Keratinocyte (primary cell): Measurements from ENCODE around the gene FGF2. TPM values are rescaled to one million over a fixed set of nuclear protein-coding genes. Genes with fewer than 3 reads are reported as not detected.

Experiments
- DNase-seq: peaks from one replicate; pipeline ENCODE4 v3.0.0-alpha.2; 2011; ENCODE audit warnings: low read depth, missing footprints, low spot score
- FAIRE-seq: peaks from 2 replicates; lab custom pipeline; 2011; peaks lifted over from hg19 to GRCh38; lab: Jason Lieb, UNC
- H2AFZ ChIP-seq: 2 replicates; pipeline ENCODE4 v1.6.0; 2012; ENCODE audit warnings: low read length, control low read depth, inconsistent platforms; ENCODE audit not compliant: control insufficient read depth
- H3K27ac ChIP-seq: 2 replicates; pipeline ENCODE4 v1.5.1; 2011; ENCODE audit warnings: low read length; ENCODE audit not compliant: control insufficient read depth, insufficient read depth
- H3K27me3 ChIP-seq: 3 replicates; pipeline ENCODE4 v1.6.0; 2011; ENCODE audit warnings: low read length; ENCODE audit not compliant: control insufficient read depth, insufficient read depth; ENCODE audit errors: extremely low read depth
- H3K36me3 ChIP-seq, 2 experiments: 2 replicates in 1 of 2; 3 replicates in 1 of 2; pipeline ENCODE4 v1.5.1; 2011; ENCODE audit warnings: low read length in 2 of 2, mild to moderate bottlenecking in 1 of 2; ENCODE audit not compliant: control insufficient read depth in 2 of 2, insufficient read depth in 2 of 2; ENCODE audit errors: extremely low read depth in 1 of 2
- H3K4me1 ChIP-seq: 3 replicates; pipeline ENCODE4 v1.5.1; 2011; ENCODE audit warnings: low read length; ENCODE audit not compliant: control insufficient read depth, insufficient read depth; ENCODE audit errors: extremely low read depth
- H3K4me2 ChIP-seq: 3 replicates; pipeline ENCODE4 v1.6.0; 2011; ENCODE audit warnings: low read depth, low read length; ENCODE audit not compliant: control insufficient read depth, insufficient read depth; ENCODE audit errors: extremely low read depth
- H3K4me3 ChIP-seq, 3 experiments: fragments of 200-600 bp in 1 of 3; sonication (generic) in 1 of 3; 2 replicates in 2 of 3; 3 replicates in 1 of 3; pipeline ENCODE4 v1.5.1; 2011 to 2016; ENCODE audit warnings: low read length in 3 of 3, mild to moderate bottlenecking in 3 of 3, control low read depth in 2 of 3, inconsistent platforms in 1 of 3, low read depth in 1 of 3, mixed read lengths in 1 of 3, mixed run types in 1 of 3, moderate library complexity in 1 of 3; ENCODE audit not compliant: control insufficient read depth in 2 of 3, insufficient read depth in 2 of 3; ENCODE audit errors: extremely low read depth in 1 of 3
- H3K79me2 ChIP-seq: 2 replicates; pipeline ENCODE4 v1.6.0; 2012; ENCODE audit warnings: low read length; ENCODE audit not compliant: control insufficient read depth, insufficient read depth
- H3K9ac ChIP-seq: 3 replicates; pipeline ENCODE4 v1.6.0; 2011; ENCODE audit warnings: low read length; ENCODE audit not compliant: control insufficient read depth, insufficient read depth; ENCODE audit errors: extremely low read depth
- H3K9me1 ChIP-seq: 3 replicates; pipeline ENCODE4 v1.6.0; 2011; ENCODE audit warnings: low read length; ENCODE audit not compliant: control insufficient read depth, insufficient read depth; ENCODE audit errors: extremely low read depth
- H3K9me3 ChIP-seq: 2 replicates; pipeline ENCODE4 v1.5.1; 2012; ENCODE audit warnings: low read depth, low read length; ENCODE audit not compliant: control insufficient read depth
- H4K20me1 ChIP-seq: 3 replicates; pipeline ENCODE4 v1.6.0; 2011; ENCODE audit warnings: low read length; ENCODE audit not compliant: control insufficient read depth, insufficient read depth; ENCODE audit errors: extremely low read depth
- CTCF ChIP-seq, 3 experiments: IDR thresholded peaks in 1 of 3; conservative IDR thresholded peaks in 1 of 3; optimal IDR thresholded peaks in 1 of 3; 2 replicates in 2 of 3; 3 replicates in 1 of 3; pipeline versions ENCODE3 to v1.5.1; 2011; ENCODE audit warnings: low read length in 3 of 3, mild to moderate bottlenecking in 3 of 3, moderate library complexity in 2 of 3, control low read depth in 1 of 3, inconsistent platforms in 1 of 3; ENCODE audit not compliant: insufficient read depth in 2 of 3; ENCODE audit errors: extremely low read depth in 1 of 3
- EZH2 ChIP-seq: IDR thresholded peaks from one replicate; pipeline ENCODE4 v1.6.1; 2012; ENCODE audit warnings: inconsistent platforms, mild to moderate bottlenecking, low read length, moderate library complexity
- dilution Hi-C: fragments of 300-500 bp; cut with MboI; formaldehyde crosslinking; loops from one replicate; pipeline ENCODE4 v1.7.0; 2020; ENCODE audit warnings: low sequenced_read_pairs; ENCODE audit not compliant: extremely low pct_ligation_motif_present
- polyA plus RNA-seq, 5 experiments: library from polyadenylated mRNA; depleted of rRNA in 3 of 5; stranded (reverse) in 3 of 5; stranded (forward) in 1 of 5; unstranded in 1 of 5; fragments of >200 nt; gene quantifications; 1 replicate in 1 of 5; 2 replicates in 3 of 5; 3 replicates in 1 of 5; pipeline versions ENCODE4 v1.2.1 to v1.2.3, GENCODE V29; 2011 to 2012; ENCODE audit warnings: missing spikeins in 2 of 5, low read depth in 1 of 5, low replicate concordance in 1 of 5

Gene FGF2
- polyA plus RNA-seq, 1 donor (not counting 4 experiments of a cell fraction or from before 2014, with no cell fraction given) = 1.7 TPM

GRCh38 chr4:122909683-122910082 is 83.1 kb downstream of the FGF2 start:
- FAIRE-seq (peak; percentile 20), DNase-seq (no peak)
- Histone ChIP-seq H3K27ac (no peak overlapping the region), H4K20me1 (no peaks in the 10 kb centered on the region), H3K4me1 (peaks cover under 1% of the 10 kb centered on the region), H3K36me3 (no peaks in the 10 kb centered on the region), H3K79me2 (no peaks in the 10 kb centered on the region), H3K9me3 (no peaks in the 10 kb centered on the region), H3K9me1 (no peaks in the 10 kb centered on the region), H3K9ac (no peak overlapping the region), H2AFZ (no peak overlapping the region), H3K4me3 (no peak overlapping the region), H3K4me2 (no peak overlapping the region), H3K27me3 (no peaks in the 10 kb centered on the region)
- TF ChIP-seq CTCF (optimal IDR thresholded peaks at IDR 0.05 in 1 of 3, IDR thresholded peaks at IDR 0.05 in 1 of 3, conservative IDR thresholded peaks at IDR 0.05 in 1 of 3; ENCODE audit: extremely low read depth in 1 of 3, insufficient read depth in 2 of 3, low read length in 3 of 3) (no peak), EZH2 (no peak)
- dilution Hi-C loops = loop anchor here (25.0 kb wide), 1 partner anchor 147 kb away; no protein-coding TSS in a partner anchor

GRCh38 chr4:122911588-122911987 is 85.0 kb downstream of the FGF2 start:
- dilution Hi-C loops = loop anchor here (25.0 kb wide), 1 partner anchor 149 kb away; no protein-coding TSS in a partner anchor
- Histone ChIP-seq H3K9me1 (no peaks in the 10 kb centered on the region), H3K9ac (no peak overlapping the region), H3K9me3 (no peaks in the 10 kb centered on the region), H3K27ac (no peak overlapping the region), H3K4me3 (no peak overlapping the region), H2AFZ (no peak overlapping the region), H3K79me2 (no peaks in the 10 kb centered on the region), H3K4me2 (no peak overlapping the region), H3K4me1 (peaks cover 3% of the 10 kb centered on the region), H3K27me3 (no peaks in the 10 kb centered on the region), H3K36me3 (no peaks in the 10 kb centered on the region), H4K20me1 (no peaks in the 10 kb centered on the region)
- TF ChIP-seq CTCF (optimal IDR thresholded peaks at IDR 0.05 in 1 of 3, IDR thresholded peaks at IDR 0.05 in 1 of 3, conservative IDR thresholded peaks at IDR 0.05 in 1 of 3; ENCODE audit: extremely low read depth in 1 of 3, insufficient read depth in 2 of 3, low read length in 3 of 3) = no peak
- no peak for TF ChIP-seq EZH2
- FAIRE-seq (no peak), DNase-seq (no peak)
